ENCODE data around the gene DNAJA2. TPM values are rescaled to one million over a fixed set of nuclear protein-coding genes. Genes with fewer than 3 reads are reported as not detected.
A peak's percentile ranks its signal among the peaks of the same experiment; 100 is the strongest.

Gene DNAJA2
- total and polyA plus RNA-seq, 9 of the 15 experiments (the other 6 are each of a cell fraction or from before 2014, with no cell fraction given) = 24.1 to 75.9 (median 50.7) TPM

DNA sequence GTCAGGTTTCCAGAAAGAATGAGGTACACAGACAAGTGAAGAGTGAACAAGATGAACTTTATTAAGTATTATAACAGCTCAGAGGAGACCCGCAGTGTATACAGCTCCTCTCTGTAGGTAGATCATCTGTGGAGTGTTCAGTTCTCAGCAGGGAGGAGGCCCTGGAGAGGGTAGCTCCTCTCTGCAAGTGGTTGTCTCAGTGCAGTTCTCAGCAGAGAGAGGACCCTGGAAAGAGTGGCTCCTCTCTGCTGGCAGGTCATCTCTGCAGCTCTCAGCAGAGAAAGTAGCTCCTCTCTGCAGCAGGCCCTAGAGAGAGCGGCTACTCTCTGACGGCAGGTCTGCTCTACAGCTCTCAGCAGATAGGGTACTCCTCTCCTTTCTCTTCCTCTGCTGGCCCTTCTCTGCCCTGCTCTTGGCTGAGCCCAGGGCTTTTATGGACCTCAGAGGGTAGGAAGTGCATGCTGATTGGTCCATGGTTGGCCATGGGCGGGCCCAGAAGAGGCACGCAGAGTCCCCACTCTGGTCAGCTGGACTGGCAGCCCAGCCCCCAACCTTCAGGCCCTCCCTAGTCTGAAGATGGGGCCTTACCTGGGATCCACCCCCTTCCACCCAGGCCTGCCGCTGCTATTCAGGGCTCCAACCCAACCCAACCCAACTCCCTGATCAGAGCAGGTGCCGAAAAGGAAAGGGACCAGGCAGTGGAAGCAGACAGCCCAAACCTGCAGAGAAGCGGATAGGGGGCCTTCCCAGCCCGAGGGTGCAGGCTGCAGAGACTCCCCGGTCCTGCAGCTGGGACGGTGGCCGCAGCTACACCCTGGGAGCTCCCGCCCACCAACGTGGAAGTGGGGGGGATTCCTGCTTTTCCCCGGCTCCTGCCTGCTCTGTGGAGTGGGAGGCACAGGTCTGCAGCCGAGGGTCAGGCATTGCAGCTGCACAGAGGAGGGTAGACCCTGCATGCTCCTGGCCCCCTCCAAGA lies 18.5 kb upstream of the DNAJA2 start:
- no peaks in the 10 kb centered on the region for H4K20me1 ChIP-seq (replicated peaks; ENCODE audit: control insufficient read depth, insufficient read depth, low read length)
- BruUV-seq (replicated peaks) = no TSS peak
- TF ChIP-seq CBX5 (IDR thresholded peaks at IDR 0.05; ENCODE audit: borderline replicate concordance, low read depth) (peak; percentile 65; the same call in 1 of the 2 replicates), TRIM28 (IDR thresholded peaks at IDR 0.05) (peak; percentile 78; the same call in 1 of the 2 replicates), XRCC5 (IDR thresholded peaks at IDR 0.05; ENCODE audit: low read depth, low read length) (no peak)
- TF ChIP-seq, protein P1, sequence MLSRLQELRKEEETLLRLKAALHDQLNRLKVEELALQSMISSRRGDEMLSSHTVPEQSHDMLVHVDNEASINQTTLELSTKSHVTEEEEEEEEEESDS (CRISPR knock-in tag; IDR thresholded peaks at IDR 0.05) = no peak
- FAIRE-seq (no peak), ATAC-seq (no peak), DNase-seq (ENCODE audit: extremely low read depth in 1 of 4, low spot score in 3 of 4) (no peak)
- WGBS (ENCODE audit: insufficient coverage, low coverage, missing lambda C conversion rate) = 5% methylated on average over 16 of the region's 16 CpGs
- H3K79me2 ChIP-seq (ENCODE audit: control insufficient read depth, insufficient read depth, low read length) = no peaks in the 10 kb centered on the region
- POLR2A ChIA-PET = interaction anchor here (0.6 to 0.7 kb wide), 2 partner anchors 18 to 1064 kb away, joined by 3 read pairs; partner anchors contain the start of gene DNAJA2
- CTCF ChIA-PET (ENCODE audit: low intra/inter-chr PET ratio) = interaction anchor here (0.7 kb wide), 1 partner anchor 788 kb away, joined by 5 read pairs; no protein-coding TSS in a partner anchor
- H3K9me1 ChIP-seq (ENCODE audit: control insufficient read depth, insufficient read depth, low read length) = no peaks in the 10 kb centered on the region
- H3K4me3 ChIP-seq = no peak overlapping the region
- intact Hi-C loops (cut with micrococcal nuclease) (no loop called here), in situ Hi-C loops (cut with MboI) (no loop called here)
- H3K4me2 ChIP-seq (ENCODE audit: insufficient read depth, low read length) = no peak overlapping the region
- no peak overlapping the region for H2AFZ ChIP-seq (ENCODE audit: low read depth, low read length)
- no peaks in the 10 kb centered on the region for H3K36me3 ChIP-seq (ENCODE audit: control insufficient read depth, insufficient read depth, low read length)
- no peak overlapping the region for H3K9ac ChIP-seq (ENCODE audit: insufficient read depth in 1 of 2, low read depth in 2 of 2, low read length in 2 of 2)
- H3K9me3 ChIP-seq (replicated peaks; ENCODE audit: control insufficient read depth, insufficient read depth, low read depth, low read length) = no peaks in the 10 kb centered on the region
- H3K4me1 ChIP-seq (replicated peaks in 1 of 2; ENCODE audit: control insufficient read depth in 2 of 2, insufficient read depth in 2 of 2, low read length in 2 of 2) = peaks cover 0 to 6% of the 10 kb centered on the region in 2 experiments; a peak in 1 of 5 replicates
- no peak overlapping the region for H3K27ac ChIP-seq (ENCODE audit: extremely low read depth, low read depth, low read length)
- peaks cover 14 to 29% of the 10 kb centered on the region in 2 experiments; a peak in 4 of 5 replicates for H3K27me3 ChIP-seq (ENCODE audit: control insufficient read depth in 2 of 2, insufficient read depth in 2 of 2, low read length in 2 of 2)
